HG03342 (cell line): Measurements from ENCODE around the gene MIDN.

ENCODE experiments used
- ATAC-seq: cut with Tn5 transposase; IDR thresholded peaks from one replicate; pipeline ENCODE4 v1.9.1; 2021; ENCODE audit warnings: mild to moderate bottlenecking, moderate library complexity; ENCODE audit not compliant: unreplicated experiment

The MIDN gene

GRCh38 chr19:1256646-1257474, 8.5 kb downstream of the MIDN start:
- ATAC-seq = no peak

- ATAC-seq = no peak
Observed at GRCh38 chr19:1257475-1258162, 9.2 kb downstream of the MIDN start.

GRCh38 chr19:1258163-1258492, 9.7 kb downstream of the MIDN start:
- ATAC-seq = no peak

GRCh38 chr19:1258707-1259205, 10.4 kb downstream of the MIDN start:
- ATAC-seq = no peak

GRCh38 chr19:1259206-1259875, 11.0 kb downstream of the MIDN start:
- peak; percentile 31 for ATAC-seq

GRCh38 chr19:1259876-1260748, 11.7 kb downstream of the MIDN start:
- peak; percentile 12 for ATAC-seq

GRCh38 chr19:1260749-1261537, 12.6 kb downstream of the MIDN start:
- ATAC-seq = peak; percentile 50

GRCh38 chr19:1261538-1261797, 13.1 kb downstream of the MIDN start:
- ATAC-seq = no peak

- ATAC-seq = no peak
Observed at GRCh38 chr19:1261798-1262622, 13.6 kb downstream of the MIDN start.

GRCh38 chr19:1262623-1263123, 14.3 kb downstream of the MIDN start:
- ATAC-seq = no peak

- no peak for ATAC-seq
Observed at GRCh38 chr19:1263188-1263587, 14.8 kb downstream of the MIDN start.

GRCh38 chr19:1264801-1265614, 16.6 kb downstream of the MIDN start:
- ATAC-seq = no peak

GRCh38 chr19:1265615-1266128, 17.3 kb downstream of the MIDN start:
- no peak for ATAC-seq

GRCh38 chr19:1266129-1266915, 17.9 kb downstream of the MIDN start:
- peak; percentile 25 for ATAC-seq

GRCh38 chr19:1266916-1267476, 18.6 kb downstream of the MIDN start:
- ATAC-seq = peak; percentile 15

GRCh38 chr19:1267477-1268225, 19.3 kb downstream of the MIDN start:
- ATAC-seq = no peak
